Thymus (tissue), 11 donors: ENCODE measurements around the gene DDAH1. TPM values are rescaled to one million over a fixed set of nuclear protein-coding genes. Genes with fewer than 3 reads are reported as not detected.

Experiments
- DNase-seq, 9 donors: peaks; one replicate each; pipeline ENCODE4 v3.0.0-alpha.2; 2013; ENCODE audit warnings: low spot score in 9 of 9, low read depth in 6 of 9, missing footprints in 1 of 9
- H3K27ac ChIP-seq, 2 donors: one replicate each; pipeline ENCODE4 v1.5.1; 2013; ENCODE audit warnings: control low read depth in 1 of 2, low read depth in 1 of 2, low read length in 1 of 2, mild to moderate bottlenecking in 1 of 2, moderate library complexity in 1 of 2
- H3K27me3 ChIP-seq, 2 donors: one replicate each; pipeline ENCODE4 v1.5.1; 2013; ENCODE audit warnings: low read length in 1 of 2; ENCODE audit not compliant: control insufficient read depth in 2 of 2, insufficient read depth in 1 of 2
- H3K36me3 ChIP-seq, 2 donors: one replicate each; pipeline ENCODE4 v1.5.1; 2013; ENCODE audit warnings: low read length in 1 of 2, mild to moderate bottlenecking in 1 of 2, moderate library complexity in 1 of 2; ENCODE audit not compliant: control insufficient read depth in 2 of 2, insufficient read depth in 2 of 2
- H3K4me1 ChIP-seq, 2 donors: one replicate each; pipeline ENCODE4 v1.5.1; 2013; ENCODE audit warnings: low read length in 2 of 2; ENCODE audit not compliant: control insufficient read depth in 2 of 2, insufficient read depth in 2 of 2
- H3K4me3 ChIP-seq, 2 donors: one replicate each; pipeline ENCODE4 v1.5.1; 2013; ENCODE audit warnings: low read length in 2 of 2, control low read depth in 1 of 2, mild to moderate bottlenecking in 1 of 2
- H3K9me3 ChIP-seq, 2 donors: one replicate each; pipeline ENCODE4 v1.5.1; 2013; ENCODE audit warnings: low read length in 1 of 2, mild to moderate bottlenecking in 1 of 2; ENCODE audit not compliant: control insufficient read depth in 2 of 2, insufficient read depth in 1 of 2
- WGBS: extraction: QIAGEN DNeasy Blood & Tissue Kit; methylation state at CpG from one replicate; pipeline ENCODE4 v1.1.7; 2013; 5-methylcytosine and 5-hydroxymethylcytosine counted together
- polyA plus RNA-seq: library from polyadenylated mRNA; stranded (reverse); fragments of 200-250 nt; gene quantifications from one replicate; pipeline ENCODE4 v1.2.3, GENCODE V29; 2013
- total RNA-seq: library from RNA; stranded (reverse); fragments of 120-200 nt; gene quantifications from one replicate; pipeline ENCODE4 v1.2.4, GENCODE V29; 2013
- donor health status: healthy.

Gene DDAH1
- total and polyA plus RNA-seq, 2 donors: 0.99 to 2.4 TPM

GRCh38 chr1:85361606-85362296 lies 103.2 kb downstream of the DDAH1 start:
- Histone ChIP-seq H3K4me1 (no peaks in the 10 kb centered on the region), H3K27me3 (no peaks in the 10 kb centered on the region), H3K9me3 (no peaks in the 10 kb centered on the region), H3K27ac (no peak overlapping the region), H3K36me3 (no peaks in the 10 kb centered on the region), H3K4me3 (no peak overlapping the region)
- no peak for DNase-seq

- Histone ChIP-seq H3K4me3 (no peak overlapping the region), H3K27ac (no peak overlapping the region), H3K9me3 (no peaks in the 10 kb centered on the region), H3K36me3 (no peaks in the 10 kb centered on the region), H3K4me1 (no peaks in the 10 kb centered on the region), H3K27me3 (no peaks in the 10 kb centered on the region)
- WGBS: 95% methylated on average over 3 of the region's 3 CpGs
- no peak for DNase-seq
These were observed 104.0 kb downstream of the DDAH1 start for GRCh38 chr1:85360730-85361493.

- no peak overlapping the region for H3K27ac ChIP-seq
- no peak for DNase-seq
- 92% methylated on average over 1 of the region's 1 CpG for WGBS
These were observed 104.9 kb downstream of the DDAH1 start for GRCh38 chr1:85359874-85360721.

GRCh38 chr1:85358702-85359438 lies 106.1 kb downstream of the DDAH1 start:
- no peak overlapping the region for H3K4me3 ChIP-seq
- no peak for DNase-seq
- no peaks in the 10 kb centered on the region for H3K27me3 ChIP-seq
- no peaks in the 10 kb centered on the region for H3K4me1 ChIP-seq
- H3K9me3 ChIP-seq: no peaks in the 10 kb centered on the region
- no peak overlapping the region for H3K27ac ChIP-seq
- WGBS: 98% methylated on average over 5 of the region's 5 CpGs
- H3K36me3 ChIP-seq: no peaks in the 10 kb centered on the region

More at GRCh38 chr1:85359874-85360721, 104.9 kb downstream of the DDAH1 start:
- Histone ChIP-seq H3K36me3 (no peaks in the 10 kb centered on the region), H3K27me3 (no peaks in the 10 kb centered on the region), H3K4me3 (no peak overlapping the region), H3K9me3 (no peaks in the 10 kb centered on the region), H3K4me1 (no peaks in the 10 kb centered on the region)

DNA sequence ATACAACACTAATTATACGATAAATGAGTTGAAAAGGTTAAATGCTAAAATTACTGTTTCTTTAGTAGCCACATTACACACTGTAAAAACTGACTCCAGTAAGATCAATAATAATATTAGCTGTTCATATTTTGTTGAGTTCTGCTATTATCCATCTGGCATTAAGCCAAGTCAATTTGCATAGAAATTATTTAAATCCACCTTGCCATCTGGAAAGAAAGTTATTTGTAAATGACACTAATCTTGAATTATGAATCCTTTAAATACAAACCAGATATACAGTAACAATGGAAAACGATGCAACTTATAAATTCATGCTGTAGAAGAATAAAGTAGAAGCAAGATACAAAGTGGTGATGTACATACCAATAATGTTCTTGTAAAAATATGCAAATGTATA lies 107.1 kb downstream of the DDAH1 start:
- Histone ChIP-seq H3K4me1 (no peaks in the 10 kb centered on the region), H3K4me3 (no peak overlapping the region), H3K36me3 (no peaks in the 10 kb centered on the region), H3K9me3 (no peaks in the 10 kb centered on the region), H3K27ac (no peak overlapping the region), H3K27me3 (no peaks in the 10 kb centered on the region)
- DNase-seq: no peak
- 97% methylated on average over 2 of the region's 2 CpGs for WGBS

DNA sequence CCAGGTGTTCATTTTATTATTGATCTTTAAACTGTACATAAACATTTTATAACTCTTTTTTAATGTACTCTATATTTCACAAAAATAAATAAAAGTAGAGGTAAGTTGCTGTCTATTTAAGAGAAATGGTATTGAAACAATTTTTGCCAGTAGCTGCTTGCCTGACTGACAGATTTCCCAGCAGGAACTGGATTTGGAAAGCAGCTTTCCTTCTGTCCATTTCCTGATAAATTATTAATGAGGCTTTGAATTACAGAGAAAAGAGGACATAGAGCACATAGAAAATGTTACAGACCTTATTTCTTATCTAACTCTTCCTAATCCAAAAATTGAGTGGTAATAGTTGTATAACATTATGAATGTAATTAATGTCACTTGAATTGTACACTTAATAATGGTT lies 108.8 kb downstream of the DDAH1 start:
- Histone ChIP-seq H3K4me1 (no peaks in the 10 kb centered on the region), H3K27me3 (no peaks in the 10 kb centered on the region), H3K4me3 (no peak overlapping the region), H3K9me3 (no peaks in the 10 kb centered on the region), H3K36me3 (no peaks in the 10 kb centered on the region), H3K27ac (no peak overlapping the region)
- no peak for DNase-seq

DNA sequence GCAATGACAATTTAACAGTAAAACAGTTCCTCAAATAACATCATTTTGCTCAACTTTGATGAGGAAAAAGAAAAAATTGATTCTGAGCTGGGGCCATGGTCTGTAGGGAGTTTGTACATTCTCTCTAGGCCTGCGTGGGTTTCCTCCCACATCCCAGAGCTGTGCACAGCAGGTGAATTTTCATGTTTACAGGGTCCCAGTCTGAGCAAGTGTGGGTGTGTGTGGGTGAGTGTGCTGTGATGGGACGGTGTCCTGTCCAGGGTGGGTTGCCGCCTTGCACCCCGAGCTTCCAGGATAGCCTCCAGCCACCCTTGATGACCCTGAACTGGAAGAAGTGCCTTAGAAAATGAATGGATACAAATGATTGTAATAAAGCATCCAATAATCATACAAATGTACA lies 112.9 kb downstream of the DDAH1 start:
- H3K27ac ChIP-seq: no peak overlapping the region
- no peaks in the 10 kb centered on the region for H3K27me3 ChIP-seq
- H3K4me1 ChIP-seq: no peaks in the 10 kb centered on the region
- WGBS: 95% methylated on average over 4 of the region's 4 CpGs
- H3K4me3 ChIP-seq: no peak overlapping the region
- H3K36me3 ChIP-seq: no peaks in the 10 kb centered on the region
- no peaks in the 10 kb centered on the region for H3K9me3 ChIP-seq
- no peak for DNase-seq

DNA sequence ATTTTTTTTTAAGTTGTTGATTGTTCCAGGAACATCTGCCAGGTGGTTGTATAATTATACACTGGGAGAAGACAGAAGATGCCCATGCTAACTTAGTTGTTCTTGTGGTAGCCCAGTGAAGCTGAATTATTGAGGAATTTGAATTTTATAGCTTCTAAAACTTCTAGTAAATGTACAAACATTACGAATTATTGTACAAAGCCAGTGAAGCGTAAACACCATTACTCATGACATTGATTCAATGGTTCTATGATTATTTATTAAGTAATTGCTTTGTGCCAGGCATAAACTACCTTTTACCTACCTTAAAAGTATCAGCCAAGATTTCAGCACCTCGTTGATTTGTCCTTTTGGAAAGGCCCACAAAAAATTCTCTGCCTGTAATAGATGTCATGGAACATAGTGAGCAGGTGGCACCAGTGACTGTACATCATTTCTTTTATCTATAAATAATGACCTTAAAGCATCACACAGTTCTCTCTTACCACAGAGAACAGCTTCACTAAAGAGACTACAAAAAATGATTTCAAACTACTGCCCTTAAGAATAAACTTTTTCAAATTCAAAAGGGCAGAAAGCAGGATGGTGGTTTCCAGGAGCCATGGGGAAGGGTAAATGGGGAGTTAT lies 113.6 kb downstream of the DDAH1 start:
- no peaks in the 10 kb centered on the region for H3K36me3 ChIP-seq
- no peak overlapping the region for H3K27ac ChIP-seq

More for the DNA sequence above, 113.6 kb downstream of the DDAH1 start:
- Histone ChIP-seq H3K27me3 (no peaks in the 10 kb centered on the region), H3K4me3 (no peak overlapping the region), H3K4me1 (no peaks in the 10 kb centered on the region), H3K9me3 (no peaks in the 10 kb centered on the region)
- DNase-seq: no peak
- 94% methylated on average over 3 of the region's 3 CpGs for WGBS
